PC-3 (cell line): ENCODE measurements around the gene AMIGO3.

Experiments used
- EZH2phosphoT487 ChIP-seq: fragments of 300-600 bp; sonication (generic); IDR thresholded peaks from 2 replicates; pipeline ENCODE4 v1.6.1; 2018; ENCODE audit warnings: mild to moderate bottlenecking, antibody characterized with exemption, low read length, borderline replicate concordance
- TF ChIP-seq, protein P1 (sequence below): fragments of 300-600 bp; sonication (generic); conservative IDR thresholded peaks from 2 replicates; pipeline ENCODE4 v1.5.1; 2017; ENCODE audit warnings: antibody characterized with exemption, low read depth, mild to moderate bottlenecking, low read length

DNA sequence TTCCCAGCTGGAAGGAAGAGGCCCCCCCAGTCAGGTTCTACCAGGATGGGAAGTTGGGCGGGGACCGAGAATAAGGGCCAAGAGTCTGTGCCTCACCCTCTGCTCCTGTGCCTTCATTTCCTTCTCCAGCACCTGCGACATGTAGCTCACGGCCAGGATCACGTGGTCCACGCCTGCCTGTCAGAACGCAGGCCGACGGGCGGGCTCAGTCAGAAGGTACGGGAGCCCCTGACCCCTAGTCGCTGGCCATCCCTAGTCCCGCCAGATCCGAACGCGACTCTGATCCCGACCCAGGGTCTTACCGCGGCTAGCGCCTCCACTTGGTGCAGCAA, 3.8 kb upstream of the AMIGO3 start:
- no peak for TF ChIP-seq EZH2phosphoT487
- TF ChIP-seq, protein P1, sequence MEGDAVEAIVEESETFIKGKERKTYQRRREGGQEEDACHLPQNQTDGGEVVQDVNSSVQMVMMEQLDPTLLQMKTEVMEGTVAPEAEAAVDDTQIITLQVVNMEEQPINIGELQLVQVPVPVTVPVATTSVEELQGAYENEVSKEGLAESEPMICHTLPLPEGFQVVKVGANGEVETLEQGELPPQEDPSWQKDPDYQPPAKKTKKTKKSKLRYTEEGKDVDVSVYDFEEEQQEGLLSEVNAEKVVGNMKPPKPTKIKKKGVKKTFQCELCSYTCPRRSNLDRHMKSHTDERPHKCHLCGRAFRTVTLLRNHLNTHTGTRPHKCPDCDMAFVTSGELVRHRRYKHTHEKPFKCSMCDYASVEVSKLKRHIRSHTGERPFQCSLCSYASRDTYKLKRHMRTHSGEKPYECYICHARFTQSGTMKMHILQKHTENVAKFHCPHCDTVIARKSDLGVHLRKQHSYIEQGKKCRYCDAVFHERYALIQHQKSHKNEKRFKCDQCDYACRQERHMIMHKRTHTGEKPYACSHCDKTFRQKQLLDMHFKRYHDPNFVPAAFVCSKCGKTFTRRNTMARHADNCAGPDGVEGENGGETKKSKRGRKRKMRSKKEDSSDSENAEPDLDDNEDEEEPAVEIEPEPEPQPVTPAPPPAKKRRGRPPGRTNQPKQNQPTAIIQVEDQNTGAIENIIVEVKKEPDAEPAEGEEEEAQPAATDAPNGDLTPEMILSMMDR, result no peak
